KBM-7 (cell line): ENCODE measurements around the gene EML4.

Experiments used
- DNase-seq: peaks from one replicate; pipeline ENCODE4 v3.0.0-alpha.2; 2015
- in situ Hi-C: fragments of 300-500 bp; cut with MboI; formaldehyde crosslinking; loops from 2 replicates; pipeline ENCODE4 v1.14.3; 2020; ENCODE audit warnings: low sequenced_read_pairs, low pct_unique_long_range_greater_than_20kb, mixed read lengths

Gene EML4

DNA sequence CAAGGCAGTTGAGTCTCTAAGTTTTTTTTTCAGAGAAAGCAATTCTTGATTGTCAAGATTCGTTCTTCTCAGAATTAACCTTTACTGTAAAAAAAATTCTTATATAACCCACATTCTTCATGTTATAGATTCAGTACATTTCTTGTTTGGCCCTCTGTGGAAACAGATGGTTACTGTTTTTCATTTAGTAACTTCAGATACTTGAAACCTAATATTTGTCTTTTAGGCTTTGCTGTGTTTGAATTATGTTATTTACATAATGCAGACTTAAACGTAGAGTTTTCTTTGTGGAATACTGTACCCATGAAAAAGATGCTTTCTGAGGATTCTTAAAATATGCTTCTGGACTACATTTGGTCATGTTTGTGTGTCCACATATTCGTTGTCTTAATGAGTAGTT, 48.2 kb downstream of the EML4 start:
- DNase-seq = no peak
- in situ Hi-C loops = no loop called here

DNA sequence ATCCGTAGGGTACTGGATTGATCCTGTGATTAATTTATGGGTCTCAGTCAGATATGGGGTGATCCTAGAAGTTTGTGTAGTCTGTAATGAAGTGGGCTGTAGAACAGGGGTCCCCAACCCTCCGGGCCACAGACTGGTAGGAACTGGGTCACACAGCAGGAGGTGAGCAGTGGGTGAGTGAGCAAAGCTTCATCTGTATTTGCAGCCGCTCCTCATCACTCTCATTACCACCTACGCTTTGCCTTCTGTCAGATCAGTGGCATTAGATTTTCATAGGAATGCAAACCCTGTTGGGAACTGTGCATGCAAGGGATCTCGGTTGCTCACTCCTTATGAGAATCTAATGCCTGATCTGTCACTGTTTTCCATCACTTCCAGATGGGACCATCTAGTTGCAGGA, 48.8 kb downstream of the EML4 start:
- in situ Hi-C loops = no loop called here
- DNase-seq = no peak

DNA sequence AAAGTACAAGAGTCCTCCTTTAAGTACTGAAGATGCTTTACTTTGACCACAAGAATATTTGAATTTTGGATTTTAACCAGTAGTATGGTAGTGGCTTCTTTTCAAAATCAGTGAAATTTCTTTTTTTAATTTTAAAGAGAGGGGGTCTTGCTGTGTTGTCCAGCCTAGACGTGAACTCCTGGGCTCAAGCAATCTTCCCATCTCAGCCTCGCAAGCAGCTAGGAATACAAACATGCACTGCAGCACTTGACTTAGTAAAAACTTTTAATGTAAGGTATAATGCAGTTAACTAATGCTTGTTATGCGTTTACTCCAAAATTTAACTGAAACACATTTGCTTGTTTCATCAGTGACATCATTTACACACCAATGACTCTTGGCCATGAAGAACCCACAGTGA, 49.6 kb downstream of the EML4 start:
- in situ Hi-C loops = no loop called here

DNA sequence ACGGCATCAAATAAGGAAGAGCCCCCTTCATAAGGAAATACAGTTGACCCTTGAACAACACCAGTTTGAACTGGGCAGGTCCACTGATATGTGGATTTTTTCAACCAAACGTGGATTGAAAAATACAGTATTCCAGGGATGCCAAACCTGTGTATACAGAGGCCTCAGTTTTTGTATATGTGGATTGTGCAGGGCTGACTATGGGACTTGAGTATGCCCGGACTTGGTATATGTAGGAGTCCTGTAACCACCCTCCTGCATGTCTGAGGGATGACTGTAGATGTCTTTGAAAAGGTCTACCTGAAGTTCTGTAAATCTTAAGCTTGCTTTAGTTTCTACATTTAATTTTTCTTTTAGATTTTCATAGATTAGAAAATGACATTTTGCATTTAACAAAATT, 50.0 kb downstream of the EML4 start:
- no peak for DNase-seq
- in situ Hi-C loops = no loop called here

More for the DNA sequence above, 49.6 kb downstream of the EML4 start:
- no peak for DNase-seq

DNA sequence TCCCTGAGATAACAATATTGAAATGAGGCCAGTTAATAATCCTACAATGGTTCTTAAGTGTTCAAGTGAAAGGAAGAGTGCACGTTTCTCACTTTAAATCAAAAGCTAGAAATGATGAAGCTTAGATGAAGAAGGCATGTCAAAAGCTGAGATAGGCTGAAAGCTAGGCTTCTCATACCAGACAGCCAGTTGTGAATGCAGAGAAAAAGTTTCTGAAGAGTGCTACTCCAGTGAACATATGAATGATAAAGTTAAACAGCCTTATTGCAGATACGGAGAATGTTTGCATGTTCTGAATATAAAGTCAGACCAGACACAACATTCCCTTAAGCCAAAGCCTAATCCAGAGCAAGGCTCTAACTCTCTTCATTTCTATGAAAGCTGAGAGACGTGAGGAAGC, 51.4 kb downstream of the EML4 start:
- in situ Hi-C loops = no loop called here
- no peak for DNase-seq

DNA sequence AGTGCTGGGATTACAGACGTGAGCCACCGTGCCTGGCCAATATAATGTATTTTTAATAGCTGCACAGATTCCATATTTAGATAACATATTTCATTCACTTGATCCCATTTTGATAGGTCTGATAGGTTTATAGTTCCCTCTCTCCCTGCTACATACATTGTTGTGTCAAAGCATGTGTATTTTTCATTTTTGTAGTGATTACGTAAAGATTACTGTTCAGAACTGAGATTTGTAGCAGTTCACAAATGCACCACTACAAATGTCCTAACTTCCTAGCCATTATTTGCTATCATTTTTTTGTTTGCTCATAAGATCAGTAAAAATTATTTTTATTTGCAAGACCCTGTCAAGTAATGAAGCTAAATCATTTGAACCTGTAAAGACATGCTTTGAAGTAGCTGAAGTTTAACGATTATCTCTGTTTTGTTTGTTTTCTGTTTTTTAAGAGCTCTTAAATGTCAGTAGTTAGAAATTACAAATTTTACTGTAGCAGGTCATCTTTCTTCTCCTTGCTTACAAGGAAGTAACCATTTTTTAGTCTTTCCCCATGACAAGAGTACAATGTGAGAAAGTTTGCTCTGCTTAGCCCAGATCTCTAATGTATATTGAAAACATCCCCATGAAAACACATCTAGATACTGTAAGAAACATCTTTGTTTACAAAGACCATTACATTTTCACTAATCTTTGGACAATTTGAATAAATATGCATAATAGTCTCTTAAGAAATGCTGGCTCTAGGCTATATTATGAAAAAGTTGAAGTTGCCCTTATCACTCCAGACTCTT, 54.1 kb downstream of the EML4 start:
- DNase-seq = no peak
- in situ Hi-C loops = no loop called here

DNA sequence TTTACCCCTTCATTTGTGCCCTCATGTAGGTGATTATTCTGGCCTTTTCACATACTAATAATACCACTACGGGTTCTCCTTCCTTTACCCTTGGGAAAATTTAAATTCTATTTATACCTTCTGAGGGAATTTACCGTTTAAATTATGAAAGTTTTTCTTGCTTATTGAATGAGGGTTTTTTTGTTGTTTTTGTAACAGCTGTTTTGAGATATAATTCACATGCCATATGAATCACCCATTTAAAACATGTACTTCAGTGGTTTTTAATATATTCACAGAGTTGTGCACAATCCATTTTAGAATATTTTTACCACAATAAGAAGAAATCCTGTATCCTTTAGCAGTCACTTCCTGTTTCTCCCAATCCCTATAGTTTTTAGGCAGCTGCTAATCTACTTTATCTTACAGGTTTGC, 54.7 kb downstream of the EML4 start:
- DNase-seq = no peak
- in situ Hi-C loops = no loop called here

DNA sequence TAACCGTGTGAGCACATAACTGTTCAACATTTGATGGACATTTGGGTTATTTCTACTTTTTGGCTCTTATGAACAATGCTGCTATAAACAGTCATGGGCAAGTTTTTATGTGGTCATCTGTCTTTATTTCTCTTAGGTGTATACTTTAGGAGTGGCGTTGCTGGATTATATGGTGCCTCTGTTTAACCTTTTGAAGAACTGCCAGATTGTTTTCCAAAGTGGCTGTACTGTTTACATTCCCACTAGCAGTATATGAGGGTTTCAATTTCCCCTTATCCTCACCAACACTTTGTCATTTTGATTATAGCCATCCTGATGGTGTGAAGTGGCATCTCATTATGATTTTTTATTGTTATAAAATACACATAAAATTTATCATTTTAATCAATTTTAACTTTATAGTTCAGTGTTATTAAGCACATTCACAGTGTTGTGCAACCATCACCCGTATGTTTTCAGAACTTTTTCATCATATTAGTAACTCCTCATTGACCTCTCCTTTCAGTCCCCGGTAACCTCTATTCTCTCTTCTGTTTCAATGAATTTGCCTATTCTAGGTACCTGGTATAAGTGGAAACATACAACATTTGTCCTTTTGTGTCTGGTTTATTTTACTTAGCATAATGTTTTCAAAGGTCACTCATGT, 55.4 kb downstream of the EML4 start:
- no peak for DNase-seq
- in situ Hi-C loops = no loop called here

DNA sequence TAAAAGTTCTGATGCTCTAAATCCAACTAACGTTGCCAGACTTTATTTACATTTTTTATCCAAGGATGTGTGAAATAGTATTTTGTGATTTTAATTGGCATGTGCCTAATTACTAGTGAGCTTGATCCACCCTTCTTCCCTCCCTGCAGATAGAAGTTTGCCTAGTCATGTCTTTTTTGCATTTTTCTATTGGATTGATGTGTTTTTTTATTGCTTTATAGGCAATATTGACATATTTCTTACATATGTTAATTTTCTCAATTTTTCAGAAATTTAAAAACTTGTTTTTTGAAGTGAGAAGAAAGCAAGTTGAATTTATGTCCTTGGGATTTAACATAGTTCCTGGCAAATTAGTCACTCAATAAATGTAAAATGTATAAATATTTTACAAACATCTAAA, 56.4 kb downstream of the EML4 start:
- no peak for DNase-seq
- in situ Hi-C loops = no loop called here

DNA sequence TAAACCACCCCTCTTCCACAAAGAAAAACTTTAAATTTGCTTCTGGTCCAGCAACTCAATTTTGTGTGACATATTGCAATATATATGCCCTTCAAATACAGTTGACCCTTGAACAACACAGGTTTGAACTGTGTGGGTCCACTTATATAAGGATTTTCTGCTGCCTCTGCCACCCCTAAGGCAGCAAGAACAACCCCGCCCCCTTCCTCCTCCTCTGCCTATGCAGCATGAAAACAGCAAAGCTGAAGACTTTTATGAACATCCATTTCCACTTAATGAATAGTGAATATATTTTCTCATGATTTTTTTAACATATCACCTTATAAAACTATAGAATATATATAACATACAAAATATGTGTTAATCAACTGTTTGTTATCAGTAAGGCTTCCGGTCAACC, 58.3 kb downstream of the EML4 start:
- DNase-seq = no peak
- in situ Hi-C loops = no loop called here

DNA sequence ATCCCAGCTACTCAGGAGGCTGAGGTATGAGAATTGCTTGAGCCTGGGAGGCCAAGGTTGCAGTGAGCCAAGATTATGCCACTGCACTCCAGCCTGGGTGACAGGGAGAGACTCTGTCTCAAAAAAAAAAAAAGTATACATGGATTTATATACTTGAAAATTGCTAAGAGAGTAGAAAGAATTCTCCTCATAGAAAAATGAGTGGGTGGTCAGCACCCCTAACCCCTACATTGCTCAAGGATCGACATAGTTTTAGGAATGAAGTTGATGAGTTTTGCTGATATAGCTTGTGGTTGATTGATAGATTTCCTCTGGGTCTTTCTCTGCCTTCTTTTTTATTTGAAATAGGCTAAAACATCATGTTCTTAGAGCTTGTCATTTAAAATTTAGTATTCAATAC, 58.9 kb downstream of the EML4 start:
- no peak for DNase-seq
- in situ Hi-C loops = no loop called here

DNA sequence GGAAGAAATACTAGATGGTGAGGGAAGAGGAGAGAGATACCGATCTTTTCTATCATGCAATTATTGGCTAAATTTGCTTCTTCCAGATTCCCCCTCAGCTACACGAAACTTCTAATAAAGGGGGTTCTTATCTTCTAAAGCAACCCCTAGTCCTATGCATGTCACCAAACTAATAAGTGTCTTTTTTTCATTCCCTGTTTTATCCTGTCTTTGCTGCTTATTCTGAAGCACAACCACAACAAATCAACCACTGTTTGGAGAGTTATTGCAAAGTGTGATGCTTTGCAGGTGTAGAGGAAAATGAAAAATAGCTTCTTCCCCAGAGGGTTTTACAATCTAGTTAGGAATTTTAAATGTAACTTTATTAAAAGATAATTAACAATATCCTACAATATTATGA, 60.8 kb downstream of the EML4 start:
- no peak for DNase-seq
- in situ Hi-C loops = no loop called here

DNA sequence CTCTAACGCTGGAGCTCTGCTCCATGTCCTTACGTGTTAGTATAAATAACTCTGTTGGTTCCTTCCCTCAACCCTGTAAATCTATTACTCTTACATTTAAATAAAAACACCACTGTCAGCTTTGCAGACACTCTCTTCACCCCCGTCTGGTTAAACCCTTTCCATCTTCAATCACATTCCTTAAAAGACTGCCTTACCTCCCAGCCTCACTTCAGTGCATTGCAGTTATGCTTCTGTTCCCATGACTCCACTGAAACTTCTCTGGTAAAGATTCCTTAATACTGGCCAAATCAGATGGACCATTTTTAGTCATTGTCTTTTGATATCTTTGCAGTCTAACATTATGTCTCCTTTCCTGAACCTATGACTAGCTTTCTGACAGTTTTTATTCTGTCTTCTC, 61.7 kb downstream of the EML4 start:
- in situ Hi-C loops = no loop called here
- no peak for DNase-seq

DNA sequence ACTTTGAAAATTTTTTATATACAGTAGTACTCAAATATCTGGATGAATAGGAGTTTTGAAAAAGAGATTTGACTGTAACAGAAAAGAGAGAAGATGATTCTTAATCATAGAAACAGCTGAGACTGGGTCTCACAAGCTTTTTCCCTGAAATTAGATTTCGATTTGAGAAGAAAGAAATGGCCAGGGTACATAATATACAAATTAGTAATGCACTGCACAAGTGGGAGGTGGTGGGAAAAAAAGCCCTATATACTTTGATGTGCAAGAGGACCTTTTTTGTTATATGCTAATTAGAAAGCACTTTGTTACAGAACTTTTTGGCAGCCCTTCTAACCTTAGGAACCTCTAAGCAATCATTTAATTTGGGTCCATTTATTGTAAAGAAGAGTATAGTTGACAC, 62.9 kb downstream of the EML4 start:
- in situ Hi-C loops = no loop called here

DNA sequence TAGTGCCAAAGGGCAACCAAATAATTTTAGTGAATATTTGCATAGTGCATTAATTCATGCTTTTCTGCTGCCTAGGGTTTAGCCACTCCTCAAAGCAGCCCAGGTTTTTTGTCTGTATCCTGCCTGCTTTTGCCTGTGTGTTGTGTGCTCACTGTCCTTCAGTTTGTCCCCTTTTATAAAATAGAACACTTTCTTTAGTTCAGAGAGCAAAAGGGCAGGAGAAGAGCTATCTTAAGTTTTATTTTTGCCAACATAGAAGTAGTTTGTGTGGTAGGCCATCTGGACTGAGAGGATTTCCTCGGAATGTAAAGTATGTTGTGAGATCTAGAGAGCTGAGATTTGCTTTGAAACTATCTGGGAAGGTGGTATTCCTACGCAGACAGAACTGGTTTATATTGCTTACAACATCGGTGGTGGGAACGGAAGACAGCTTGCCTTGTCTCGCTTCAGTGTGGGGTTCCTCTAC, 64.9 kb downstream of the EML4 start:
- in situ Hi-C loops = no loop called here
- DNase-seq = no peak

More for the DNA sequence above, 62.9 kb downstream of the EML4 start:
- DNase-seq = no peak

DNA sequence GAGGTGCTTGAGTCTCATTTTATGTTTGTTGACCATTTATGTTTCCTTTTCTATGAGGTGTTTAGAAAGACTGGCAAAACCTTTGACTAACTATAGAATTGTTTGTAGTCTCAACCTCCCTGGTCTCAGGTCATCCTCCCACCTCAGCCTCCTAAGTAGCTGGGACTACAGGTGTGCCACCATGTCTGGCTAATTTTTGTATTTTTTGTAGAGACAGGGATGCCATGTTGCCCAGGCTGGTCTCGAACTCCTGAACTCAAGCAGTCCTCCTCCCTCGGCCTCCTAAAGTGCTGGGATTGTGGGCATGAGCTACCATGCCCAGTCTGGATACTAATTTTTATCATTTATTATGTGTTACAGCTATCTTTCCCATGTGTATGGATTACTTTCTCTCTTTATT, 67.8 kb downstream of the EML4 start:
- in situ Hi-C loops = no loop called here
- DNase-seq = no peak

DNA sequence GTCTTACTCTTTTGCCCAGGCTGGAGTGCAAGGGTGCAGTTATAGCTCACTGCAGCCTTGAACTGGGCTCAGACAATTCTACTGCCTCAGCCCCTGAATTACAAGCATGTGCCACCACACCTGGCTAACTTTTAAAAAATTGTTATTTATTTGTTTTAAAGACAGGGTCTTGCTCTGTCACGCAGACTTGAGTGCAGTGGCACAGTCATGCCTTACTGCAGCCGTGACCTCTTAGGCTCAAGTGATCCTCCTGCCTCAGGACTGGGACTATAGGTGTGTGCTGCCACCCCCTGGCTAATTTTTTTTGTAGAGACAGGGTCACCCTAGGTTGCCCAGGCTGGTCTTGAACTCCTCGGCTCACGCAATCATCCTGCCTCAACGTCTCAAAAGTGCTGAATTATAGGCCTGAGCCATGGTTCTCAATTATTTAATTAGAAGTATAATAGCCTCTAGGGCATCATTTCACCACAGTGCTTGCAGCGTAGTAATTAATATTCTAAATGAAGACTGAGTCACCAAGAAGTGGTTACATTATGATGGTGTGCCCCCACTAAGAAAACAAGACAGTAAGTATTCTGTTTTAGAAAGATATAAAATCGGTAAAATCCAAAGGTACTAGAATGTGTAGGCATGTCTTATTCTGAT, 69.6 kb downstream of the EML4 start:
- DNase-seq = peak; percentile 38
- in situ Hi-C loops = no loop called here

DNA sequence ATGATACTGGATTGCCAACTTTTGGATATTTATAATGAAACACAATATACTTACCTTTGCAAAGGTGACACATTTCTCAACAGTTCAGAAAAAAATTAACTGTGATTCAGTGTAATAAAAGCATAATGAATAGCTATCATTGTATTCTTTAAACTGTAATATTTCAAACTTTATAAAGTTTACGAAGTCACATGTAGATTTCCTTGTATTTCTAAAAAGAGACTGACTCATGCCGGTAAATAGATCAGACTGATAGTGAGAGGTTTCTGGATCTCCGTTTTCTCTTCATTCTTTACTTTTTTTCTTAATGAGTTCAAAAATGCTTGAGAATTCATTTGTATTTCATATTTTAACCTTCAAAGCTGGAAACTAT, 70.1 kb downstream of the EML4 start:
- DNase-seq = no peak
- in situ Hi-C loops = no loop called here

DNA sequence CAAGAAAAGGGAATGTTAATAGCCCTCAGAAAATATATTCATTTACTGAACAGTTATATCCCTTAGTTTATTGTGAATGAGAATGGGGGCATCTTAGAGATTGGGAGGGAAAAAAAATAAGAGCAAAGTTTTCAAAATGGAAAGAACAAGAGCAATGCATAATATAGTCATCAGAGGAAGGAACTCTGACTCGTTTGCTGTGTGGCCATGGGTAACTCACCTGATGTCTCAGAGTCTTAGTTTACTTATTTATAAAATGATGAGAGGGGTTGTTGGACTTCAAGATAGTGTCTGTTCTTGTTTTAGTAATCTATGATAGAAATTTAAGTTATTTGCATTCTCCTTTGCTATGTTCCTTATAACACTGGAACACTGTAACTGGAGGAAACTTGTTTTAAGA, 70.7 kb downstream of the EML4 start:
- in situ Hi-C loops = no loop called here
- DNase-seq = no peak

DNA sequence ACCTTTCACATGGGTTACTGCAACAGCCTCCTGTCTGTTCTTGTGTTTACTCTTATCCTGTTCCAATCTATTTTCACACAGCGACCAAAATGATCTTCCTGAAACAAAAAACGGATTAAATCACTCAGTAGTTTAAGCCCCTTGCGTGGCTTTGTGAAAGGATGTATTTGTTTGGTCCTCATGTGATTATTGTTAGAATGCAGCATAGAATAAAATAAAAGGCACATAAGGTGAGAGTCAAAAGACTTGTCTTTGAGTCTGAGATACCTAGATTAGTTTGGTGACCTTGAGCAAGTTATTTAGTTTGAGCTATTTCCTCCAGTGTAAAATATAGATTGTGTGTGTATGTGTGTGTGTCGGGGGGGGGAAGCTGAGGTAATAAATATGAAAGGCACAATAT, 72.4 kb downstream of the EML4 start:
- in situ Hi-C loops = no loop called here

More for the DNA sequence above, 72.4 kb downstream of the EML4 start:
- DNase-seq = no peak
